Spinal cord (tissue), 10 donors: ENCODE results near the gene KIF26A. TPM values are rescaled to one million over a fixed set of nuclear protein-coding genes. Genes with fewer than 3 reads are reported as not detected.

Source experiments
- DNase-seq, 6 donors: peaks; one replicate each; pipeline versions ENCODE4 v3.0.0 to v3.0.0-alpha.2; 2013 to 2015; ENCODE audit warnings: low spot score in 6 of 6, low read depth in 4 of 6
- H3K27ac ChIP-seq: one replicate; pipeline ENCODE4 v1.5.1; 2013; ENCODE audit warnings: low read depth, low read length, control low read depth
- H3K27me3 ChIP-seq: one replicate; pipeline ENCODE4 v1.6.1; 2013; ENCODE audit warnings: low read length; ENCODE audit not compliant: control insufficient read depth, insufficient read depth
- H3K36me3 ChIP-seq: one replicate; pipeline ENCODE4 v1.6.1; 2013; ENCODE audit warnings: low read length; ENCODE audit not compliant: control insufficient read depth, insufficient read depth
- H3K4me1 ChIP-seq: one replicate; pipeline ENCODE4 v1.6.1; 2013; ENCODE audit warnings: low read length; ENCODE audit not compliant: control insufficient read depth, insufficient read depth
- H3K4me3 ChIP-seq: one replicate; pipeline ENCODE4 v1.5.1; 2013; ENCODE audit warnings: low read depth, low read length, control low read depth
- H3K9me3 ChIP-seq: one replicate; pipeline ENCODE4 v1.6.1; 2013; ENCODE audit warnings: low read length; ENCODE audit not compliant: control insufficient read depth, insufficient read depth
- WGBS: methylation state at CpG from one replicate; pipeline ENCODE4 v1.1.5; 2013; ENCODE audit warnings: missing lambda C conversion rate; ENCODE audit not compliant: insufficient coverage; 5-methylcytosine and 5-hydroxymethylcytosine counted together
- polyA plus RNA-seq, 2 donors: library from polyadenylated mRNA; unstranded; fragments of 120-200 nt; gene quantifications; one replicate each; pipeline ENCODE4 v1.2.1, GENCODE V29; 2013; ENCODE audit not compliant: insufficient read length in 2 of 2
- total RNA-seq, 2 donors: library from RNA; depleted of rRNA in 1 of 2; stranded (reverse); fragments of 120-200 nt in 1 of 2; fragments of >200 nt in 1 of 2; gene quantifications; one replicate each; pipeline versions ENCODE4 v1.2.3 to v1.2.4, GENCODE V29; 2013 to 2014
- donor health status: healthy.

Gene KIF26A
- total and polyA plus RNA-seq, 4 donors: 4.3 to 15.5 (median 10.0) TPM

DNA sequence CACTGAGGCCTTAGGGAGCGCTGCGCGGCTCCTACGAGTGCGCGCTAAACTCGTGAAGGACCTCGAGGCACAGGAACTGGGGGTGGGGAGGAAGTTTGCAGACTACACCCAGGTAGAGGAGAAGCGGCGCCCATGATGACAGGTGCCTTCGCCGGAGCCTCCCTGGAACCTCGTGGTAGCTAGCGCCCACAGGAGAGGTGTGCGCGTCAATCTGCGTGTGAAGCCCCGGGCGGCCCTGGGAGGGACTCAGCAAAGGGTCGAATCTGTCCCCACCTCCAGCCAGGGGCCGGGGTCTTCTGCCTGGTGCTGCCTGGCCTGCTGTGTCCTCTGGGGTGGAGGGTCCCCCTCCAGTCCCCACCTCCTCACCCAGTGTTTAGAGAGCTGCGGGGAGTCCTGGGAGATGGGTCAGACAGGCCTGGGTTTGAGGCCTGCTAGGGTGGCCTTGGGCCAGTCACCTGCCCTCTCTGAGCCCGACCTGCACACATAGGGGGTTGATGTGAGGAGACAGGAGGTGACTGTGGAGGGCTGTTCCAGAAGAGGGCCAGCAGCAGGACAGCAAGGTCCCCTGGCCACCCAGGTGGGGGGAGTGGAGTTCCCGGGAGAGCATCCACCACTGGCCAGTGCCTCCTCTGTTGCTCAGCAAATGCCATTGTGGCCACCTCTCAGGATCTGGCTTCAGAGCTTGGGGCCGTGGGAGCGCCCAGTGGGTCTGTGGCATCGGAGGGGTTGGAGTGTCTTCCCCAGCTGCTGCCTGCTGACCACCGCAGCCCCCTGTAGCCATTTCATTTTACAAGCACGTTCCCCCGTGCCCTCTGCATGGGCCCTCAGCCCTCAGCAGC lies 20.2 kb upstream of the KIF26A start:
- no peaks in the 10 kb centered on the region for H3K9me3 ChIP-seq
- H3K36me3 ChIP-seq: no peaks in the 10 kb centered on the region
- WGBS: 60% methylated on average over 28 of the region's 30 CpGs
- H3K4me1 ChIP-seq: peaks cover 5% of the 10 kb centered on the region
- DNase-seq: no peak
- no peak overlapping the region for H3K4me3 ChIP-seq
- no peak overlapping the region for H3K27ac ChIP-seq
- peaks cover 71% of the 10 kb centered on the region for H3K27me3 ChIP-seq

DNA sequence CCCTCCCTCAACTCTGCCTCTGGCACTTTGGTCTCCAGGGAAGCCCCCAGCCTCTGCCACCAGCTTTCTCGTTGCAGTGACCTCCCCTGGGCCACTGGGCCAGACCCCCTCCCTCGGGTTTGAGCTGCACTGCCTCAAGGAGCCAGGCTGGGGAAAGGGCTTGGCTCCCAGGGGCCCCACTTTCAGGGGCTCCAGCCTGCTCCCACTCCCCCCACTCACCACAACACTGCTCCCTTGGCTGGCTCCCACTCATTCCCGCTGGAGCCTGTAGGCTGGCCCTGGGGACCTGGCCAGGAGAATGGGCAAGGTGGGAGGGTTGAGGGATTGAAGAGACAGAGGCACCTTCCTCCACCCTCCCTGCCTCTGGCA lies 19.3 kb upstream of the KIF26A start:
- peaks cover 62% of the 10 kb centered on the region for H3K27me3 ChIP-seq

DNA sequence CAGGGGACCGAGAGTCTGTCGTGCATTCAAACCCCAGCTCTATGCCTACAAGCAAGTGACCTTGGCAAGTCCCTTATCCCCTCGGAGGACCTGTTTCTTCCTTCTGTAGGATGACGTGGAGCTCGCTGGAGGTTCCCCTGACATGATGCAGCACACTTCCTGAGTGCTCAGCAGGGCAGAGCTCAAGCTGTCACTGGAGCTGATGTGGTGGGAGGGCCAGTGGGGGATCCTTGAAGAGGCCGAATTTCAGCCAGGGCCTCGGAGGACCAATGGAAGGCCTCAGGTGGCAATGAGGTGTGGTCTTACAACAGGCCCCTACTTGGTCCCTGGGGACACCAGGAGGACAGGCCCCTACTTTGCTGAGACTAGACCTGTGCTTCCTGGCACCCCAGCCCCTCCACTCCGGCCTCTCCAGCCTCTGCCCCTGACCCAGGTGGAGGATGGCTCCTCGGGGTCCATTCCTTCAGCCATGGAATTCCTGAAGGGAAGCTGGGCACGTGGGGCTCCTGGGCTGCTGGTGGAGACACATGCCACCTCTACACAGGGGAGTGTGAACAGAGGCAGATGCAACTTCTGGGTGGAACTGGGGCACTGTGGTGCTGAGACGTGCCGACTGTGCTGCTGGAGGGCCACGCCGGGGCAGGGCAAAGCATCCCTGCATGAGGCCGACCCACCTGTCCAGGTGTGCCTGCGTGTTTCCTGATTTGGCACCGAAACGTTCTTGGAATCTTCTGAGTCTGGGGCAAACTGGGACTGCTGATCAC lies 18.7 kb upstream of the KIF26A start:
- no peak for DNase-seq

More for the DNA sequence above, 19.3 kb upstream of the KIF26A start:
- Histone ChIP-seq H3K27ac (no peak overlapping the region), H3K9me3 (peaks cover 2% of the 10 kb centered on the region), H3K4me1 (peaks cover 5% of the 10 kb centered on the region), H3K4me3 (no peak overlapping the region), H3K36me3 (no peaks in the 10 kb centered on the region)
- 48% methylated on average over 2 of the region's 3 CpGs for WGBS
- no peak for DNase-seq

DNA sequence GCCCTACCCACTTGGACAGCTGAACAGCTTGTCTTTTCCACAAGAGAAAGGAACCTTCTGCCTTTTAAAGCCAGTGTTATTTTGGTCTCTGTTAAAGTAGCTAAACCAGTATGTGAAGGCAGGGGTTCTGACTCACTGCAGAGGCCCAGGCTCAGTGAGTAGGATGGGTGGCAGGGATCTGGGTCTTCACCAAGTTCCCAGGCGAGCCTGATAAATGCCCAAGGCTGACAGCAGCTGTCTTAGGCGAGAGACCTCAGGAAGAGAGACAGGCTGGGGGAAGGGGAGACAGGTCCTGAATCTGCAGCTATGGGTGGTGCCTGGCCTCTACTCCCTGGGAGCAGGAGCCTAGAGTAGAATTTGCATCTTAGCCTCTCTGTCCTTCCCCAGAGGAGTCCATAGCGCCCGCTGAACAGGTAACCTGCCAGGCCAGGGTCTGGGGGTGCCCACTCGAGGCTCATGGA lies 18.1 kb upstream of the KIF26A start:
- 85% methylated on average over 5 of the region's 5 CpGs for WGBS
- Histone ChIP-seq H3K27me3 (peaks cover 52% of the 10 kb centered on the region), H3K9me3 (peaks cover 2% of the 10 kb centered on the region), H3K4me1 (peaks cover 5% of the 10 kb centered on the region), H3K27ac (no peak overlapping the region), H3K4me3 (no peak overlapping the region), H3K36me3 (no peaks in the 10 kb centered on the region)
- DNase-seq: no peak

More for the DNA sequence above, 18.7 kb upstream of the KIF26A start:
- WGBS: 72% methylated on average over 18 of the region's 18 CpGs
- Histone ChIP-seq H3K27me3 (peaks cover 57% of the 10 kb centered on the region), H3K27ac (no peak overlapping the region), H3K4me3 (no peak overlapping the region), H3K9me3 (peaks cover 2% of the 10 kb centered on the region), H3K36me3 (no peaks in the 10 kb centered on the region), H3K4me1 (peaks cover 5% of the 10 kb centered on the region)

DNA sequence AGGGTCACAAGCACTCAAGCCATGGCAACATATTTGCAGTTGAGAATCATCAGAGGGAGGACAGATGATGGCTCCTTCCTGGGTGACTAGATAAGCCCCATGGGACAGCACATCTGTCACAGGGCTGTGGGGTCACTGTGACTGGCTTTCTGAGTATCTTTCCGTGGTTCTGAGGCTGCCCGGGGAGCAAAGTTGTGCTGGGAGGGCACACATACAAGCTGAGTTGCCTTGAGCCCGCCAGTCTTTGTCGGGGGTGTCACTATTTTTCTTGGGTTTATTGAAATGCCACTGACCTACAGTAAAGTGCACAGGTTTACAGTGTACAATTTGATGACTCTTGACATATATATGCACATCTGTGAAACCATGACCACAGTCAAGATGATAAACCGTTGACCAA lies 17.2 kb upstream of the KIF26A start:
- Histone ChIP-seq H3K27me3 (peaks cover 44% of the 10 kb centered on the region), H3K4me3 (no peak overlapping the region), H3K9me3 (peaks cover 2% of the 10 kb centered on the region), H3K27ac (no peak overlapping the region), H3K4me1 (peaks cover 4% of the 10 kb centered on the region), H3K36me3 (no peaks in the 10 kb centered on the region)
- no peak for DNase-seq
- 54% methylated on average over 5 of the region's 5 CpGs for WGBS

DNA sequence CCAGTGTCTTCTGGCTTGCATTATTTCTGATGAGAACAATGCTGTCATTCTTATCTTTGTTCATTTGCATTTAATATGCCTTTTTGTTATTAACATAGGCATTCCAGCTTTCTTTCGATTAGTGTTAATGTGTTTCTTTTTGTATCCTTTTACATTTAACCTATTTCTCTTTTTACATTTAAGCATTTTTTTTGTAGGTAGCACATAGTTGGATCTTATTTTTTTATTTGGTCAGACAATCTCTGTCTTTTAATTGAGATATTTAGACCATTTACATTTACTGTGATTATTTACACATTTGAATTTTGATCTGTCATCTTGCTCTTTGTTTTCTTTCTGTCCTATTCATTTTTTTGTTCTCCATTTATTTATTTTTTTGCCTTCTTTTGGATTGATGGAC lies 14.5 kb upstream of the KIF26A start:
- no CpG with 5 or more reads among the region's 1 CpG for WGBS
- no peak overlapping the region for H3K27ac ChIP-seq
- no peak for DNase-seq
- peaks cover 23% of the 10 kb centered on the region for H3K27me3 ChIP-seq
- H3K36me3 ChIP-seq: no peaks in the 10 kb centered on the region
- H3K4me1 ChIP-seq: no peaks in the 10 kb centered on the region
- H3K4me3 ChIP-seq: no peak overlapping the region
- H3K9me3 ChIP-seq: peaks cover 2% of the 10 kb centered on the region

DNA sequence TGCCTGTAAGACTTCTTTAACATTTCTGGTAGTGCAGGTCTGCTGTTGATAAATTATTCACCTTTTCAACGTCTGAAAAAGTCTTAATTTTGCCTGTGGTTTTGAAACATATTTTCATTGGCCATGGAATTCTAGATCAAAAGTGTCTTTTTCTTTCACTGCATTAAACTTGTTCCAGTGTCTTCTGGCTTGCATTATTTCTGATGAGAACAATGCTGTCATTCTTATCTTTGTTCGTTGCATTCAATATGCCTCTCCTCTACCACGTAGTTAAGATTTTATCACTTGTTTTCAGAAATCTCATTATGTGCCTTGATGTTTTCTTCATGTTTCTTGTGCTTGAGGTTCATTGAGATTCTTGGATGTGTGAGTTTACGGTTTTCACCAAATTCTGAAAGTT lies 13.4 kb upstream of the KIF26A start:
- H3K27ac ChIP-seq: no peak overlapping the region
- 83% methylated on average over 1 of the region's 4 CpGs for WGBS
- no peak overlapping the region for H3K4me3 ChIP-seq
- peaks cover 9% of the 10 kb centered on the region for H3K9me3 ChIP-seq
- H3K36me3 ChIP-seq: no peaks in the 10 kb centered on the region
- no peaks in the 10 kb centered on the region for H3K4me1 ChIP-seq
- peaks cover 11% of the 10 kb centered on the region for H3K27me3 ChIP-seq
- DNase-seq: no peak

DNA sequence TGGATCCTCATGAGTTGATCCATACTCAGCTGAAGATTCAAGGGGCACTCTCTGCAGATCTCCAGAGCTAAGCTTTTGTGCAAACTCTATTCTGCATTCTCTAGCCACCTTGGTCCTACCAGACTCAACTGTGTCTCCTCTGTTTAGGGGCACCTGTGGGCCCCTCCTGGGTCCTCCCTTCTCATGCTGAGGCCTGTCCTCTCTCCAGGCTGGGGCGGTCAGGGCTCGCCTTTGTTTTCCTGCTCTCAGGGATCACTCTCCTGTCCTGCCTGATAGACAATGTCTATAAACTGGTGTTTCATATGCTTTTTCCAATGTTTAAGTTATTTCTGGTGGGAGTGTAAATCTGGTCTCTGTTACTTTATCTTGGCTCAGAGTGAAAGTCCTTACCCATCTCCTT lies 11.6 kb upstream of the KIF26A start:
- Histone ChIP-seq H3K27ac (no peak overlapping the region), H3K36me3 (no peaks in the 10 kb centered on the region), H3K4me1 (peaks cover 11% of the 10 kb centered on the region), H3K27me3 (peaks cover 2% of the 10 kb centered on the region), H3K9me3 (peaks cover 10% of the 10 kb centered on the region), H3K4me3 (no peak overlapping the region)
- DNase-seq: no peak
- WGBS: no CpG with 5 or more reads among the region's 2 CpGs

DNA sequence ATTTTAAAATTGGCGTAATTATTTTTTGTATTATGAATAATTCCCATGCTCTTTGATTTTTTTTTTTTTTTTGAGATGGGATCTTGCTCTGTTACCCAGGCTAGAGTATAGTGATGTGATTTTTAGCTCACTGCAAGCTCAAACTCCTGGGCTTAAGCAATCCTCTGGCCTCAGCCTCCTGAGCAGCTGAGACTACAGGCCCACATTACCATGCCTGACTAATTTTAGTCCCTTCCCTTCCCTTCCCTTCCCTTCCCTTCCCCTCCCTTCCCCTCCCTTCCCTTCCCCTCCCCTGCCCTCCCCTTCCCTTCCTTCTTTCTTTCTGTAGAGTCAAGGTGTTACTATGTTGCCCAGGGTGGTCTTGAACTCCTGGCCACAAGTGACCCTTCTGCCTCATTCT lies 9.4 kb upstream of the KIF26A start:
- Histone ChIP-seq H3K9me3 (peaks cover 8% of the 10 kb centered on the region), H3K4me3 (no peak overlapping the region), H3K27me3 (peaks cover 6% of the 10 kb centered on the region), H3K36me3 (no peaks in the 10 kb centered on the region), H3K27ac (no peak overlapping the region), H3K4me1 (peaks cover 11% of the 10 kb centered on the region)
- no peak for DNase-seq
- WGBS: no CpG with 5 or more reads among the region's 1 CpG
